Stimulated activated memory B cell treated with anti-CD40 and anti-IgM and Interleukin-4, amounts not matched to agents 10 μg/mL and 1 μg/mL and 100 μg/mL, for 72 hours (primary cell): ENCODE data around the gene DIPK1B.

Experiments used
- ATAC-seq: fragments of 150-1000 bp; cut with Tn5 transposase; 2 replicates; pipeline ENCODE4 v1.10.0; 2021
- H3K27ac Mint-ChIP-seq: one replicate; pipeline ENCODE4 v1.8.0; 2022; ENCODE audit warnings: mild to moderate bottlenecking, mixed read lengths
- H3K27me3 Mint-ChIP-seq: one replicate; pipeline ENCODE4 v1.8.0; 2022; ENCODE audit warnings: mixed read lengths
- H3K36me3 Mint-ChIP-seq: one replicate; pipeline ENCODE4 v1.8.0; 2022; ENCODE audit warnings: mixed read lengths
- H3K4me1 Mint-ChIP-seq: one replicate; pipeline ENCODE4 v1.8.0; 2022; ENCODE audit warnings: mixed read lengths
- H3K4me3 Mint-ChIP-seq: one replicate; pipeline ENCODE4 v1.8.0; 2022; ENCODE audit warnings: mild to moderate bottlenecking, moderate library complexity, mixed read lengths
- H3K9me3 Mint-ChIP-seq: one replicate; pipeline ENCODE4 v1.8.0; 2022; ENCODE audit warnings: mixed read lengths

Gene DIPK1B

GRCh38 chr9:136724772-136725171 is 12.4 kb downstream of the DIPK1B start:
- no peak overlapping the region for H3K27ac Mint-ChIP-seq
- peaks cover 69% of the 10 kb centered on the region for H3K4me1 Mint-ChIP-seq
- peaks cover 44% of the 10 kb centered on the region for H3K36me3 Mint-ChIP-seq
- no peaks in the 10 kb centered on the region for H3K27me3 Mint-ChIP-seq
- no peak overlapping the region for H3K4me3 Mint-ChIP-seq
- H3K9me3 Mint-ChIP-seq: no peaks in the 10 kb centered on the region
- ATAC-seq: no peak

- H3K9me3 Mint-ChIP-seq: no peaks in the 10 kb centered on the region
- H3K36me3 Mint-ChIP-seq: peaks cover 44% of the 10 kb centered on the region
- ATAC-seq: no peak
- H3K4me1 Mint-ChIP-seq: peaks cover 65% of the 10 kb centered on the region
- no peak overlapping the region for H3K4me3 Mint-ChIP-seq
- H3K27me3 Mint-ChIP-seq: no peaks in the 10 kb centered on the region
- no peak overlapping the region for H3K27ac Mint-ChIP-seq
These were observed 13.2 kb downstream of the DIPK1B start for GRCh38 chr9:136725612-136726011.

- Mint-ChIP-seq H3K4me3 (peak overlapping the region; percentile 86), H3K36me3 (peaks cover 41% of the 10 kb centered on the region), H3K27me3 (no peaks in the 10 kb centered on the region), H3K9me3 (no peaks in the 10 kb centered on the region), H3K27ac (peak overlapping the region; percentile 83), H3K4me1 (peaks cover 65% of the 10 kb centered on the region)
- ATAC-seq: no peak
These were observed 13.7 kb downstream of the DIPK1B start for GRCh38 chr9:136726118-136726517.

- Mint-ChIP-seq H3K27me3 (no peaks in the 10 kb centered on the region), H3K4me3 (peak overlapping the region; percentile 86), H3K9me3 (no peaks in the 10 kb centered on the region), H3K27ac (peak overlapping the region; percentile 83), H3K36me3 (peaks cover 38% of the 10 kb centered on the region), H3K4me1 (peaks cover 61% of the 10 kb centered on the region)
- ATAC-seq: peak; percentile 40
These were observed 14.3 kb downstream of the DIPK1B start for GRCh38 chr9:136726631-136727191.

GRCh38 chr9:136728080-136728547 is 15.7 kb downstream of the DIPK1B start:
- Mint-ChIP-seq H3K4me1 (peaks cover 67% of the 10 kb centered on the region), H3K36me3 (peaks cover 36% of the 10 kb centered on the region), H3K9me3 (no peaks in the 10 kb centered on the region), H3K27ac (peak overlapping the region; percentile 83), H3K27me3 (no peaks in the 10 kb centered on the region), H3K4me3 (peak overlapping the region; percentile 86)
- peak; percentile 84 for ATAC-seq

GRCh38 chr9:136728548-136729123 is 16.3 kb downstream of the DIPK1B start:
- H3K36me3 Mint-ChIP-seq: peaks cover 31% of the 10 kb centered on the region
- H3K4me3 Mint-ChIP-seq: peak overlapping the region; percentile 86
- no peaks in the 10 kb centered on the region for H3K9me3 Mint-ChIP-seq
- ATAC-seq: peak; percentile 46
- peaks cover 61% of the 10 kb centered on the region for H3K4me1 Mint-ChIP-seq
- no peaks in the 10 kb centered on the region for H3K27me3 Mint-ChIP-seq
- peak overlapping the region; percentile 83 for H3K27ac Mint-ChIP-seq

- Mint-ChIP-seq H3K27ac (peak overlapping the region; percentile 46), H3K4me3 (peak overlapping the region; percentile 86), H3K4me1 (peaks cover 56% of the 10 kb centered on the region), H3K36me3 (peaks cover 25% of the 10 kb centered on the region), H3K27me3 (no peaks in the 10 kb centered on the region), H3K9me3 (no peaks in the 10 kb centered on the region)
- peak; percentile 11 for ATAC-seq
These were observed 16.8 kb downstream of the DIPK1B start for GRCh38 chr9:136729144-136729543.

- Mint-ChIP-seq H3K27ac (peak overlapping the region; percentile 46), H3K9me3 (no peaks in the 10 kb centered on the region), H3K36me3 (peaks cover 18% of the 10 kb centered on the region), H3K27me3 (no peaks in the 10 kb centered on the region), H3K4me1 (peaks cover 49% of the 10 kb centered on the region), H3K4me3 (peak overlapping the region; percentile 86)
- no peak for ATAC-seq
These were observed 17.6 kb downstream of the DIPK1B start for GRCh38 chr9:136729926-136730325.

GRCh38 chr9:136732444-136733178 is 20.2 kb downstream of the DIPK1B start:
- H3K9me3 Mint-ChIP-seq: no peaks in the 10 kb centered on the region
- no peaks in the 10 kb centered on the region for H3K27me3 Mint-ChIP-seq
- no peaks in the 10 kb centered on the region for H3K36me3 Mint-ChIP-seq
- no peak for ATAC-seq
- peaks cover 27% of the 10 kb centered on the region for H3K4me1 Mint-ChIP-seq
- H3K4me3 Mint-ChIP-seq: no peak overlapping the region
- no peak overlapping the region for H3K27ac Mint-ChIP-seq

GRCh38 chr9:136733611-136734010 is 21.2 kb downstream of the DIPK1B start:
- Mint-ChIP-seq H3K9me3 (no peaks in the 10 kb centered on the region), H3K27ac (no peak overlapping the region), H3K36me3 (peaks cover 8% of the 10 kb centered on the region), H3K4me1 (peaks cover 27% of the 10 kb centered on the region), H3K27me3 (no peaks in the 10 kb centered on the region), H3K4me3 (no peak overlapping the region)
- ATAC-seq: no peak

GRCh38 chr9:136734837-136735496 is 22.6 kb downstream of the DIPK1B start:
- Mint-ChIP-seq H3K4me3 (no peak overlapping the region), H3K27me3 (no peaks in the 10 kb centered on the region)
- ATAC-seq: no peak

GRCh38 chr9:136735812-136736480 is 23.6 kb downstream of the DIPK1B start:
- Mint-ChIP-seq H3K9me3 (no peaks in the 10 kb centered on the region), H3K4me1 (peaks cover 19% of the 10 kb centered on the region)

More at GRCh38 chr9:136734837-136735496, 22.6 kb downstream of the DIPK1B start:
- H3K27ac Mint-ChIP-seq: no peak overlapping the region
- H3K36me3 Mint-ChIP-seq: peaks cover 18% of the 10 kb centered on the region
- H3K4me1 Mint-ChIP-seq: peaks cover 19% of the 10 kb centered on the region
- H3K9me3 Mint-ChIP-seq: no peaks in the 10 kb centered on the region

GRCh38 chr9:136738960-136739359 is 26.6 kb downstream of the DIPK1B start:
- ATAC-seq: no peak
- H3K27me3 Mint-ChIP-seq: no peaks in the 10 kb centered on the region
- H3K9me3 Mint-ChIP-seq: no peaks in the 10 kb centered on the region
- peaks cover 39% of the 10 kb centered on the region for H3K4me1 Mint-ChIP-seq
- H3K36me3 Mint-ChIP-seq: peaks cover 18% of the 10 kb centered on the region
- H3K27ac Mint-ChIP-seq: no peak overlapping the region
- H3K4me3 Mint-ChIP-seq: no peak overlapping the region

More at GRCh38 chr9:136735812-136736480, 23.6 kb downstream of the DIPK1B start:
- Mint-ChIP-seq H3K27ac (peak overlapping the region; percentile 20), H3K36me3 (peaks cover 18% of the 10 kb centered on the region), H3K27me3 (no peaks in the 10 kb centered on the region), H3K4me3 (no peak overlapping the region)
- ATAC-seq: peak; percentile 18

- peaks cover 42% of the 10 kb centered on the region for H3K4me1 Mint-ChIP-seq
- H3K9me3 Mint-ChIP-seq: no peaks in the 10 kb centered on the region
- H3K4me3 Mint-ChIP-seq: no peak overlapping the region
- H3K36me3 Mint-ChIP-seq: peaks cover 18% of the 10 kb centered on the region
- ATAC-seq: no peak
- no peaks in the 10 kb centered on the region for H3K27me3 Mint-ChIP-seq
- no peak overlapping the region for H3K27ac Mint-ChIP-seq
These were observed 27.1 kb downstream of the DIPK1B start for GRCh38 chr9:136739509-136739908.

- no peak overlapping the region for H3K4me3 Mint-ChIP-seq
- peak overlapping the region; percentile 86 for H3K27ac Mint-ChIP-seq
- no peaks in the 10 kb centered on the region for H3K27me3 Mint-ChIP-seq
- H3K4me1 Mint-ChIP-seq: peaks cover 42% of the 10 kb centered on the region
- peaks cover 18% of the 10 kb centered on the region for H3K36me3 Mint-ChIP-seq
- H3K9me3 Mint-ChIP-seq: no peaks in the 10 kb centered on the region
- no peak for ATAC-seq
These were observed 27.7 kb downstream of the DIPK1B start for GRCh38 chr9:136740069-136740468.
